Body of pancreas (tissue), 4 donors: ENCODE results near the gene ZBTB18.

Experiments
- CTCF ChIP-seq, 7 experiments: fragments of 450-650 bp in 4 of 7; fragments of 200-600 bp in 3 of 7; sonication (generic) in 3 of 7; IDR thresholded peaks; one replicate each; pipeline ENCODE4 v1.5.1; 2016 to 2019; ENCODE audit warnings: antibody characterized with exemption in 7 of 7
- POLR2A ChIP-seq, 3 donors: fragments of 450-650 bp; IDR thresholded peaks; one replicate each; pipeline ENCODE4 v1.6.1; 2016; ENCODE audit warnings: antibody characterized with exemption in 3 of 3, mild to moderate bottlenecking in 2 of 3

GRCh38 chr1:244006381-244006901 is 44.6 kb upstream of the ZBTB18 start:
- TF ChIP-seq POLR2A (IDR thresholded peaks at IDR 0.05) (no peak), CTCF (IDR thresholded peaks at IDR 0.05) (no peak)
